Stimulated activated CD4-positive, alpha-beta T cell treated with anti-CD3 and anti-CD28 coated beads, TNF-alpha, amount 100 ng/mL, for 48 hours (primary cell): ENCODE data around the gene RAI1.

Experiments used
- DNase-seq, 3 donors: peaks; one replicate each; pipeline ENCODE4 v3.0.0-alpha.2; 2020; ENCODE audit warnings: low read depth in 3 of 3

Gene RAI1

GRCh38 chr17:17700251-17700969, 19.2 kb downstream of the RAI1 start:
- no peak for DNase-seq

- no peak for DNase-seq
Observed at GRCh38 chr17:17701112-17701511, 19.9 kb downstream of the RAI1 start.

- no peak for DNase-seq
Observed at GRCh38 chr17:17701658-17702057, 20.4 kb downstream of the RAI1 start.

- DNase-seq = no peak
Observed at GRCh38 chr17:17702449-17703139, 21.3 kb downstream of the RAI1 start.

GRCh38 chr17:17703140-17703919, 22.1 kb downstream of the RAI1 start:
- no peak for DNase-seq

GRCh38 chr17:17704931-17705330, 23.7 kb downstream of the RAI1 start:
- DNase-seq = no peak

- no peak for DNase-seq
Observed at GRCh38 chr17:17706140-17707060, 25.1 kb downstream of the RAI1 start.

GRCh38 chr17:17708295-17708694, 27.0 kb downstream of the RAI1 start:
- no peak for DNase-seq

GRCh38 chr17:17708816-17709215, 27.6 kb downstream of the RAI1 start:
- no peak for DNase-seq

GRCh38 chr17:17709815-17710321, 28.6 kb downstream of the RAI1 start:
- no peak for DNase-seq

GRCh38 chr17:17710355-17710727, 29.1 kb downstream of the RAI1 start:
- no peak for DNase-seq

GRCh38 chr17:17710728-17711541, 29.7 kb downstream of the RAI1 start:
- DNase-seq = no peak

- DNase-seq = no peak
Observed at GRCh38 chr17:17711641-17712162, 30.4 kb downstream of the RAI1 start.

GRCh38 chr17:17712268-17712924, 31.1 kb downstream of the RAI1 start:
- DNase-seq = no peak

GRCh38 chr17:17713839-17714238, 32.6 kb downstream of the RAI1 start:
- DNase-seq = no peak

GRCh38 chr17:17714261-17714866, 33.1 kb downstream of the RAI1 start:
- no peak for DNase-seq

- no peak for DNase-seq
Observed at GRCh38 chr17:17714879-17715278, 33.6 kb downstream of the RAI1 start.

GRCh38 chr17:17716837-17717523, 35.7 kb downstream of the RAI1 start:
- DNase-seq = no peak

- no peak for DNase-seq
Observed at GRCh38 chr17:17718251-17718650, 37.0 kb downstream of the RAI1 start.
